NCI-H1694 (cell line): Measurements from ENCODE around the gene HTR7.
"Not testable (repeated sequence)": the region's sequence is repeated elsewhere in the genome, so short reads cannot be mapped to it uniquely, and the experiment has no call there.

Experiments
- DNase-seq: peaks from one replicate; lab custom pipeline; 2025; lab: John Stamatoyannopoulos, UW

HTR7 gene

DNA sequence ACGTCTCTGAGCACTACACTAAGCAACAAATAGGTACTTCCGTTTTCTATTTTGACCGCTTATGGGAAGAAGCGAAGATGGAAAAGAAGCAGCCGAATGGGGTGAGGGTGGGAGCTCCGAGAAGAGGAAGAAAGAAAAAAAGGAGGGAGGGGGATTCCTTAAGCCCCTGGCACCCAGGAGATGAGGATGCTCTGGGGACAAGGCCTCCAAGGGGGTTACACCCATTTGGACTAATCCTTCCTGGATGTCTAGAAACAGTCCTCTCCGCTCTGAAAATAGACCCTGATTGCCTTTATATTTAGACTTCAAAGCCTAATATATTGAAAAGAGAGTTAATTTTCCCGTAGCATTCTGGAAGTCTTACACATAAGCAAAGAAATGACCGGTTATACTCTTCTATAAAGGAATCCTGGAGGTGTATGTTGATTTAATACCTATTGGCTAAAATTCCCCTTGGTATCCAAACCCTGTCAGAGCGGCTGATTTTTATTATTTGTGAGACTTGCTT, 676 bp upstream of the HTR7 start:
- no peak for DNase-seq

- DNase-seq = no peak
These were observed 740 bp downstream of the HTR7 start for GRCh38 chr10:90856964-90857634.

DNA sequence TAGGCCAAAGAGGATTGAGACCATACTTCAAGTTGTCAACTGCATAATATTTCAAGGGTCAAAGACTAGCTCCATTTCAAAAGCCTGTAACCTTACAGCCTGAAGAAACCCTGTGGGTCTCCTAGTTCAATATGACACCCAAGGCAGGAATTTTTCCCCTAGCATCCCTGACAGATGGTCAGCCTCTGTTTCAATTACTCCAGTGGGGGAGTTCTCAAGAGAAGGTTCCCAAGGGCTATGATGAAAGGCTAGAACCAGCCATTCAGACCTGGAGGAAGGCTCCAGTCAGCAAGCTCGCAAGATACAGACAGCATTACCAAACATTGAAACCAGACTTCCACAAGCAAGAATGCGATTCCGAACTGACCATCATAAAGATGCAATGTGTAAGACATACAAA, 1.6 kb downstream of the HTR7 start:
- no peak for DNase-seq

- no peak for DNase-seq
These were observed 2.7 kb downstream of the HTR7 start for GRCh38 chr10:90855126-90855525.

DNA sequence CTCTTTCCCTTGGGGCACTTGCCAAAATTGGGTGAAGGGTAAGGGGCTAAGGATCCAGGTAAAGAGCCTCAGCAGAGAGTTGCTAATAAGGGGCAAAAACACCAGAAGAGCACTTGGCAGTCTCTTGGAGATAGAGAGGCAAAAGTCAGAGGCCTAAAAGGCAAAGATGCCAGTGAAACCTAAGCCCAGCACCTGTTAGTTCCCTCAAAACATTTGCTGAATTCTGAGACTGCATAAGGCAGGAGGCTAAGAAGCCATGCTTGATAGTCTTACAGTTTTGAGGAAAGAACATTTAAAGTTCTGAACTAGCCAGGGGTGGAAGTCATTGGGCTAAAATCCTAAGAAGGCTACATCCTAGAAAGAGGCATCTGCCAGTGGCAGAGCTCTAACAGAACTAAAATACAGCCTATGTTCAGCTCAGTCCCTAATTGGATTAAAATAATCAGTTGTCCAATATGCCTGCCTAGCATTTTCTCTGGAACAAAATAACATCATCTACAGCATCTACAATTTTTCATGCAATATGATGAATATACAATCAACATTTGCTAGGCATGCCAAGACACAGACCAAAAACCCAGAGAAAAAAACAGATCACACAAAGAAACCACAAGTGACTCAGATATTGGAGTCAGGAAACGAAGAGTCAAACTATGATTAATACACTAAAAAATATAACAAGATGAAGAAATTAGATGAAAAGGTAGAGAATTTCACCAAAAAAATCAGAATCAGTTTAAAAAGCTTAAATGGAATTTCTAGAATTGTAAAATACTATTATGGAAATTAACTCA, 7.7 kb downstream of the HTR7 start:
- DNase-seq = no peak

DNA sequence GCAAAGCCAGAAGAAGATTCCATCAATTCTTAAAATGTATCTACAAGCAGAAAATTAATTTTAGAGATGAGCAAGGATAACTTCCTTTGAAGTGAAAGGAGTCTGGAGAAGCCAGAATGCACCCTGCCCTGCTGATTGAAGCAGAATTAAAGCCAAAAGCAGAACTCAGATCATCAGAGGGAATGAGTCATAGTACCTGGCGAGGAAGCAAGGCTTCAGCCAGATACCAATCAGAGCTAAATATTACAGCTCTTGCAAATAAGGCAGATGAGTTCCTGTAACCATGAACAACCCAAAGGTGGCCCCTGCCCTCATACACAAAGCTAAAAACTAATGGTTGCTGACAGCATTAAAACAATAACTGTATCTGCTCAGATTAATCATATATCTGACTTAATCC, 10.4 kb downstream of the HTR7 start:
- no peak for DNase-seq

- no peak for DNase-seq
These were observed 11.1 kb downstream of the HTR7 start for GRCh38 chr10:90846746-90847145.

GRCh38 chr10:90845726-90846125, 12.1 kb downstream of the HTR7 start:
- DNase-seq = no peak

GRCh38 chr10:90842725-90843124, 15.1 kb downstream of the HTR7 start:
- no peak for DNase-seq

DNA sequence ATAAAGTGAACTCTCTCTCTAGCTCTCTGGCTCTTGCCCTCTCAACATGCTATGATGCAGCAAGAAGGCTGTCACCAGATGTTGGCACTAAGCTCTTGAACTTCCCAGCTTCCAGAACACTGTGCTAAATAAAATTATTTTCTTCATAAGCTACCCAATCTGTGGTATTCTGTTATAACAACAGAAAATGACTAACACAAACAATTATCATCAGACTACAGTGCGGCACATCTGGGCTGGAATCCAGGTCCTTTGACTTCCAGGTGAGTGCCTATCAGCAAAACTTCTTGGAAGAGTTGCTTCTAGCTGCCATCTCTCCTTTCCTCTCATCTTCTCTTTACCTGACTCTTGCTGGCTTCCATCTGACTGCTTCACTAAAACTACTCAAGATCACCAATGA, 20.4 kb downstream of the HTR7 start:
- no peak for DNase-seq

DNA sequence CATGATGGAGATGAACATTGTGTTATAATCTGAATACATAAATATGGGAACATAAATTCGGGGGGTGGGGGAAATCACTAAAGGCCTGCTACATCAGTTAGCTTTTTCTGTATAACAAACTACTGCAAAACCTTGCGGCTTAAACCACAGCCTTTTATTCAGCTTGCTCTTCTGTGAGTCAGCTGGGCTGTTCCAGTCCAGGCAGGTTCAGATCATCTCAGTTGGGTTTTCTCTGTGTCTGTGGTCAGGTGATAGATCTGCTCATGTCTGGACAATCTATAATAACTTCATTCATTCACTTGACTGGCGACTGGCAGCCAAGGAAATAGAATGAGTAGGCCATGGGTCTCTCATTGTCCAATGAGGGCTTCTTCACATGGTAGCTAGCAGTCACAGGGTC, 23.5 kb downstream of the HTR7 start:
- no peak for DNase-seq

GRCh38 chr10:90832111-90832510, 25.7 kb downstream of the HTR7 start:
- DNase-seq = no peak

- no peak for DNase-seq
These were observed 35.3 kb downstream of the HTR7 start for GRCh38 chr10:90822508-90822907.

DNA sequence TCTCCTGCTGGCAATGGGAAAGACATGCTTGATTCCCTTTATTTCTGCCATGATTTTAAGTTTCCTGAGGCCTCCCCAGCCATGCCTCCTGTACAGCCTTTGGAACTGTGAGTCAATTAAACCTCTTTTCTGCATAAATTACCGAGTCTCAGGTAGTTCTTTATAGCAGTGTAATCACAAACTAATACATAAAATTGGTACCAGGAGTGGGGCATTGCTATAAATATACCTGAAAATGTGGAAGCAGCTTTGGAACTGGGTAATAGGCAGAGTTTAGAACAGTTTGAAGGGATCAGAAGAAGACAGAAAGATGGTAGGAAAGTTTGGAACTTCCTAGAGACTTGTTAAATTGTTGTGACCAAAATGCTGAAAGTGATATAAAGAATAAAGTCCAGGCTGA, 36.0 kb downstream of the HTR7 start:
- not testable (repeated sequence) for DNase-seq

DNA sequence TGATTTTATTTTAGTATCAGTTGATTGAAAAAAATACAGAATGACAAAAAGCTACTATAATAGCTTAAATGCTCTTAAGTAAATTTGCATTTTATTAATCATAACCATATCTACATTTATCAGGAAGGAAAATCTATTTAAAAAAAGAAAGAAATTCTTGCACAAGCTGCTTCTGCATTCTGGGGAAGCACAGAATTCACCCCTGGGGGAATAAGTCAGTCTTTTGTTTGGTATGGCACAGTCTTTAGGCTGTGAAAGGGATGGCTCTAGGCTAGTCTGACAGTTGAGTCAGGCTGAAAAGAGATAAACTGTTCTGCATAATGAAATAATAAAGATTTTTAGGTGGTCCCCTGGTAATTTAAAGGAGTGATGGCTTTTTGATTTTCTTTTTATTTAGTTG, 37.9 kb downstream of the HTR7 start:
- DNase-seq = no peak

GRCh38 chr10:90818736-90819135, 39.1 kb downstream of the HTR7 start:
- no peak for DNase-seq

DNA sequence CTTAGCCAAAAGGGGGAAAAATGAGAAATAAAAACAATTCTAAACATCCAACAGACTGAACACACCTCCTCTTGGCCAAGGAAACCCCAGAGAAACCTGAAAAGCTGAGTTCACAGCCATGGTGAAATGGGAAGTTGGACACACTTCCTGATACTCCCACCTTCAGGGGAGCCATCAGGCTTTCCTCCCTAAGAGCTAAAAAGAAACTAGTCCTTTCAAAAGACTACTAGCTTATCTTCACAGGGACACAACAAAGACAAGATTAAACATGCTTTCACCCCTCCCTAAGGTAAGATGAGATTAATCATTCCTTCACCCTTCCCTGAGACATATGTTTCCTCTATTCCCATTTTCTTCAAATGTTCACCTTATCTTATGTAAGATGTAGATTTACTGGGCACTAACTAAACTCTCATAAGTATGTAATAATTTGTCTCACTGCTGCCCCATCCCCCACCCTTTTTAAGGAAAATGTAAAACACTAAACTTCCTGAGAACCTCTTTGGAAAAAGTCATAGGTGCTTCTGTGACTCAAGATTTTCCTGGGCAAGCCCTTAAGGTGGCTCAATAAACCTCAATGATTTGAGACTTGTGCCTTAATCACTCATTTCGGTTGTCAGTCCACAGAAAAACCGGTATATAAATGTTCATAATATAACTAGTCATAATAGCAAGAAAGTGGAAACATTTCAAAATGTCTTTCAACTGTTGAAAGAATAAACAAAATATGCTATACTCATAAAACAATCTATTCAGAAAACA, 40.5 kb downstream of the HTR7 start:
- DNase-seq = no peak

GRCh38 chr10:90816466-90816865, 41.4 kb downstream of the HTR7 start:
- DNase-seq = no peak

DNA sequence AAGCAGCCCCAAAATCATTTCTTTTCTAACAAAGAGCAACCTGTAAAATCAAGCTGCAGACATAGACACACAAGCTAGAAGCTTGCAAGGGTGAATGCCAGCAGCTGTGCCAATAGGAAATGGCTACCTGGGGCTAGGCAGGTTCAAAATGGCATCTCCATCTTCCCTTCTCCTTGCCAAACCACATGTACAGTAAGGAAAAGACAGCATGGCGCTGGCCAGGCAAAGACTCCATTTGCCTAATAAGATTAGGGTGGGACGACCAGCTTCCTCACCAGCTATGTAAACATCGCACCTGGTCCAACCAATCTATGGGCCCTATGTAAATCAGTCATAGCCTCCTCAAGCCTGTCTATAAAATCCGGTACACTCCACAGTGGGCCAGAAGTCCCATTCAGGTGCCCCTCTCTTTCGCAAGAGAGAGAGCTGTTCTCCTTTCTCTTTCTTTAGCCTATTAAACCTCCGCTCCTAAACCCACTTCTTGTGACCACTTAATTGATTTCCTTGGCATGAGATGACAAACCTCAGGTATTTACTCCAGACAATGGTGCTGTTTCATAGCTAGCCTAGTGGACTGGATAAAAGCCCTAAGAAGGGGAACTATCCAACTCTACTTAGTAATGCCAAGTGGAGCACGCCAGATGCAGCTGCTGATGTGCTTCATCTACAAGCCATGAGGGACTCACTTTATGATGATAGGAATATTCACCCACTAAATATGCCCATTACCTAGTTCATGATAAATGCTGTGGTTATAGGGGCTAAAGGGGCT, 44.1 kb downstream of the HTR7 start:
- no peak for DNase-seq

GRCh38 chr10:90807106-90807505, 50.7 kb downstream of the HTR7 start:
- not testable (repeated sequence) for DNase-seq

- DNase-seq = no peak
These were observed 51.2 kb downstream of the HTR7 start for GRCh38 chr10:90806677-90807076.

DNA sequence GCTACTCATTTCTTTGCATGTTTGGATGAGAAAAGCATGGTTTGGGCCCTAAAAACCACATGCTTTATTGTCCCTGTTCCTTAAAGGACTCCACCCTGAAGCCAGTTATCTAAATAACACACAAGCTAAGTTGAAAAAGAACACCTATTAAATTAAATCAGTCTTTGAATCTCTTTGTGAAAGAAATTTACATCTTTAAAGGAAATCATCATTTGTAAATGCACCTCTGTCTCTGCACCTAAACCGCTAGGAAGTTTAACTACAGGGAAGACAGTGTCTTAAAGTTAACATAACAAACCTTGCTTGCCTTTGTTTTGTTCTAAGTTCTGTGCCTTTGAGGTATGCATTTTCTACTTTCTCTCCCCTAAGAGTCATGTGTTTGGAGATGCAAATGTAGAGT, 52.6 kb downstream of the HTR7 start:
- DNase-seq = no peak
